Measurements from ENCODE around the gene ACCS.

DNA sequence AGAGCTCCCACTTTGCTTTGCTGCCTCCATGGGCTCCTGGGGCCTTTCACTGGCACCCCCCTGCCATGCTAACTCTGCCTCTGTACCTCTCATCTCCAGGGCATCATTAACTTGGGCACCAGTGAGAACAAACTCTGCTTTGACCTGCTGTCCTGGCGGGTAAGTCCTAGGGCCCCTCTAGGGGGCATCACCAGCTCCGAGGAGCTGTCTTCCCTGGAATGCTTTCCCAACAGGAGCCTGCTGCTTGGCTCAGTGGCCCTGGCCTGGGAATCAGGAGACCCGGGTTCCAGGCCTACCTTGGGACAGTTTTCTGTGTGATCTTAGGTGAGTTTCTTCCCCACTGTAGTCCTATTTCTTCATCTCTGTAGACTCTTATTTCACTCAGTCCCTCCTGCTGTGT is 5.1 kb downstream of the ACCS start:
- TF ChIP-seq, protein P1, sequence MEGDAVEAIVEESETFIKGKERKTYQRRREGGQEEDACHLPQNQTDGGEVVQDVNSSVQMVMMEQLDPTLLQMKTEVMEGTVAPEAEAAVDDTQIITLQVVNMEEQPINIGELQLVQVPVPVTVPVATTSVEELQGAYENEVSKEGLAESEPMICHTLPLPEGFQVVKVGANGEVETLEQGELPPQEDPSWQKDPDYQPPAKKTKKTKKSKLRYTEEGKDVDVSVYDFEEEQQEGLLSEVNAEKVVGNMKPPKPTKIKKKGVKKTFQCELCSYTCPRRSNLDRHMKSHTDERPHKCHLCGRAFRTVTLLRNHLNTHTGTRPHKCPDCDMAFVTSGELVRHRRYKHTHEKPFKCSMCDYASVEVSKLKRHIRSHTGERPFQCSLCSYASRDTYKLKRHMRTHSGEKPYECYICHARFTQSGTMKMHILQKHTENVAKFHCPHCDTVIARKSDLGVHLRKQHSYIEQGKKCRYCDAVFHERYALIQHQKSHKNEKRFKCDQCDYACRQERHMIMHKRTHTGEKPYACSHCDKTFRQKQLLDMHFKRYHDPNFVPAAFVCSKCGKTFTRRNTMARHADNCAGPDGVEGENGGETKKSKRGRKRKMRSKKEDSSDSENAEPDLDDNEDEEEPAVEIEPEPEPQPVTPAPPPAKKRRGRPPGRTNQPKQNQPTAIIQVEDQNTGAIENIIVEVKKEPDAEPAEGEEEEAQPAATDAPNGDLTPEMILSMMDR (conservative IDR thresholded peaks at IDR 0.05; ENCODE audit: low read depth, low read length) = no peak
- no peak for TF ChIP-seq MAFK (IDR thresholded peaks at IDR 0.05; ENCODE audit: low read depth, low read length)

Measured in IMR-90 (cell line).